Muscle of leg (tissue), 11 donors: ENCODE results near the gene ARV1. TPM values are rescaled to one million over a fixed set of nuclear protein-coding genes. Genes with fewer than 3 reads are reported as not detected.
"Not testable (repeated sequence)": the region's sequence is repeated elsewhere in the genome, so short reads cannot be mapped to it uniquely, and the experiment has no call there.

Source experiments
- DNase-seq: peaks from one replicate; pipeline ENCODE4 v3.0.0; 2013
- H3K27ac ChIP-seq: one replicate; pipeline ENCODE4 v1.5.1; 2013; ENCODE audit warnings: mild to moderate bottlenecking, low read length, control low read depth
- H3K27me3 ChIP-seq: one replicate; pipeline ENCODE4 v1.6.1; 2013; ENCODE audit warnings: low read length; ENCODE audit not compliant: control insufficient read depth, insufficient read depth
- H3K36me3 ChIP-seq: one replicate; pipeline ENCODE4 v1.6.1; 2013; ENCODE audit warnings: low read length; ENCODE audit not compliant: control insufficient read depth, insufficient read depth
- H3K4me1 ChIP-seq: one replicate; pipeline ENCODE4 v1.6.1; 2013; ENCODE audit warnings: low read length; ENCODE audit not compliant: control insufficient read depth, insufficient read depth
- H3K4me3 ChIP-seq: one replicate; pipeline ENCODE4 v1.5.1; 2013; ENCODE audit warnings: low read length, control low read depth
- H3K9me3 ChIP-seq: replicated peaks from 2 replicates; pipeline ENCODE4 v1.6.1; 2013; ENCODE audit warnings: low read depth, low read length; ENCODE audit not compliant: control insufficient read depth
- WGBS: methylation state at CpG from one replicate; pipeline ENCODE4 v1.1.5; 2013; ENCODE audit warnings: missing lambda C conversion rate; ENCODE audit not compliant: insufficient coverage; 5-methylcytosine and 5-hydroxymethylcytosine counted together
- polyA plus RNA-seq, 8 donors: library from polyadenylated mRNA; unstranded; fragments of 120-200 nt; gene quantifications; one replicate each; pipeline versions ENCODE4 v1.2.1 to v1.2.3, GENCODE V29; 2013; ENCODE audit warnings: inconsistent platforms in 1 of 8, low replicate concordance in 1 of 8; ENCODE audit not compliant: insufficient read length in 8 of 8, insufficient read depth in 1 of 8
- total RNA-seq: library from RNA; stranded (reverse); fragments of 120-200 nt; gene quantifications from one replicate; pipeline ENCODE4 v1.2.4, GENCODE V29; 2013

Gene ARV1
- total and polyA plus RNA-seq, 9 donors: 11.8 to 17.6 (median 13.7) TPM

- H3K4me3 ChIP-seq, H3K36me3 ChIP-seq, H3K4me1 ChIP-seq, H3K27me3 ChIP-seq, DNase-seq, H3K27ac ChIP-seq, H3K9me3 ChIP-seq: not testable (repeated sequence)
These were observed 68.6 kb downstream of the ARV1 start for GRCh38 chr1:231047529-231047928.

- 60% methylated on average over 4 of the region's 9 CpGs for WGBS
- not testable (repeated sequence) for H3K27me3 ChIP-seq, H3K4me3 ChIP-seq, DNase-seq, H3K9me3 ChIP-seq, H3K27ac ChIP-seq, H3K36me3 ChIP-seq, H3K4me1 ChIP-seq
These were observed 69.5 kb downstream of the ARV1 start for GRCh38 chr1:231048419-231048818.

GRCh38 chr1:231049121-231049979, 70.5 kb downstream of the ARV1 start:
- WGBS: 90% methylated on average over 2 of the region's 10 CpGs

More at GRCh38 chr1:231049121-231049979, 70.5 kb downstream of the ARV1 start:
- DNase-seq: no peak
- Histone ChIP-seq H3K4me1 (peaks cover 3% of the 10 kb centered on the region), H3K27ac (no peak overlapping the region), H3K4me3 (no peak overlapping the region), H3K9me3 (peaks cover 6% of the 10 kb centered on the region), H3K36me3 (no peaks in the 10 kb centered on the region), H3K27me3 (peaks cover 2% of the 10 kb centered on the region)

Other genes starting within 250 kb of the ARV1 start
- 0.35 TPM for gene CAPN9, start 231.7 kb upstream of the ARV1 start, total RNA-seq
- gene CAPN9, start 231.7 kb upstream of the ARV1 start, polyA plus RNA-seq: 1 to 10 TPM in 3 of 8 donors, under 1 TPM in 5; 0.34 to 1.5 (median 0.81) TPM
- 59.4 TPM for gene C1orf198, start 110.6 kb upstream of the ARV1 start, total RNA-seq
- 10 to 100 TPM; 55.4 to 92.7 (median 66.9) TPM for gene C1orf198, start 110.6 kb upstream of the ARV1 start, polyA plus RNA-seq
- gene TTC13, start 233 bp upstream of the ARV1 start, total RNA-seq: 15.0 TPM
- gene TTC13, start 233 bp upstream of the ARV1 start, polyA plus RNA-seq: 10 to 100 TPM; 12.7 to 19.8 (median 16.2) TPM
- 8.7 TPM for gene FAM89A, start 61.2 kb downstream of the ARV1 start, total RNA-seq
- 10 to 100 TPM in 2 of 8 donors, 1 to 10 TPM in 6; 6.5 to 10.6 (median 9.5) TPM for gene FAM89A, start 61.2 kb downstream of the ARV1 start, polyA plus RNA-seq
- gene TRIM67, start 183.0 kb downstream of the ARV1 start, total RNA-seq: 0.04 TPM
- under 1 TPM; 0.04 to 0.13 (median 0.07) TPM for gene TRIM67, start 183.0 kb downstream of the ARV1 start, polyA plus RNA-seq